ENCODE measurements around the gene GPATCH4. TPM values are rescaled to one million over a fixed set of nuclear protein-coding genes. Genes with fewer than 3 reads are reported as not detected.
A peak's percentile ranks its signal among the peaks of the same experiment; 100 is the strongest.

The GPATCH4 gene
- total RNA-seq, 2 experiments from 2014 or later = 35.3 to 36.3 TPM

DNA sequence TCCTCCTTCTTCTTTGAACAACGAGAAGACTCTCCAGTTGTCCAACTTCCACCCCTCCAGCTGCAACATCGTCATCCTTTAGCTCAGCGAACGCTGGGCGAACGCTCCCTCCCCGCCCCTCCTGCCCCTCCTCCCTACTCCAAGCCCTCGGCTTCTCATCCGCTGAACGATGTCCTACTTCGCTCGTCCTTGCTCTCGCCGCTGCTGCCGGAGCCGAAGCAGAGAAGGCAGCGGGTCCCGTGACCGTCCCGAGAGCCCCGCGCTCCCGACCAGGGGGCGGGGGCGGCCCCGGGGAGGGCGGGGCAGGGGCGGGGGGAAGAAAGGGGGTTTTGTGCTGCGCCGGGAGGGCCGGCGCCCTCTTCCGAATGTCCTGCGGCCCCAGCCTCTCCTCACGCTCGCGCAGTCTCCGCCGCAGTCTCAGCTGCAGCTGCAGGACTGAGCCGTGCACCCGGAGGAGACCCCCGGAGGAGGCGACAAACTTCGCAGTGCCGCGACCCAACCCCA is 40.5 kb upstream of the GPATCH4 start, which contains the start of gene BCAN:
Gene BCAN (plus strand): TSS at position 357 of the 504 bp plus-strand sequence. CDS start 3,938 bp downstream, outside the sequence.
- Mint-ChIP-seq H3K4me1 (ENCODE audit: low read depth) (peaks cover 28% of the 10 kb centered on the region), H3K27me3 (peaks cover 85% of the 10 kb centered on the region), H3K36me3 (ENCODE audit: low read depth) (no peaks in the 10 kb centered on the region), H3K27ac (no peak within 1 kb of the TSS), H3K9me3 (no peaks in the 10 kb centered on the region), H3K4me3 (peak within 1 kb of the TSS; percentile 70)
- TF ChIP-seq, protein P1, sequence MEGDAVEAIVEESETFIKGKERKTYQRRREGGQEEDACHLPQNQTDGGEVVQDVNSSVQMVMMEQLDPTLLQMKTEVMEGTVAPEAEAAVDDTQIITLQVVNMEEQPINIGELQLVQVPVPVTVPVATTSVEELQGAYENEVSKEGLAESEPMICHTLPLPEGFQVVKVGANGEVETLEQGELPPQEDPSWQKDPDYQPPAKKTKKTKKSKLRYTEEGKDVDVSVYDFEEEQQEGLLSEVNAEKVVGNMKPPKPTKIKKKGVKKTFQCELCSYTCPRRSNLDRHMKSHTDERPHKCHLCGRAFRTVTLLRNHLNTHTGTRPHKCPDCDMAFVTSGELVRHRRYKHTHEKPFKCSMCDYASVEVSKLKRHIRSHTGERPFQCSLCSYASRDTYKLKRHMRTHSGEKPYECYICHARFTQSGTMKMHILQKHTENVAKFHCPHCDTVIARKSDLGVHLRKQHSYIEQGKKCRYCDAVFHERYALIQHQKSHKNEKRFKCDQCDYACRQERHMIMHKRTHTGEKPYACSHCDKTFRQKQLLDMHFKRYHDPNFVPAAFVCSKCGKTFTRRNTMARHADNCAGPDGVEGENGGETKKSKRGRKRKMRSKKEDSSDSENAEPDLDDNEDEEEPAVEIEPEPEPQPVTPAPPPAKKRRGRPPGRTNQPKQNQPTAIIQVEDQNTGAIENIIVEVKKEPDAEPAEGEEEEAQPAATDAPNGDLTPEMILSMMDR (IDR thresholded peaks at IDR 0.05) = no peak
- ATAC-seq (ENCODE audit: poor library complexity) = peak; percentile 33
- Histone ChIP-seq H3K9me3 (ENCODE audit: control insufficient read depth in 1 of 2, insufficient read depth in 1 of 2, low read length in 2 of 2) (peaks cover 0 to 16% of the 10 kb centered on the region in 2 experiments), H3K4me1 (ENCODE audit: insufficient read depth, low read length) (peaks cover 29% of the 10 kb centered on the region), H3K27me3 (ENCODE audit: control insufficient read depth in 1 of 2, insufficient read depth in 2 of 2, low read length in 2 of 2) (peaks cover 81 to 87% of the 10 kb centered on the region in 2 experiments), H3K27ac (ENCODE audit: low read depth in 1 of 2, low read length in 2 of 2) (no peak within 1 kb of the TSS), H3K4me3 (ENCODE audit: low read length) (peak within 1 kb of the TSS; percentile 19), H3K36me3 (ENCODE audit: insufficient read depth, low read length) (no peaks in the 10 kb centered on the region)
- ChIA-PET CTCF (interaction anchor here (0.7 to 1.1 kb wide), 3 partner anchors 14 to 84 kb away, joined by 3 read pairs; no protein-coding TSS in a partner anchor), POLR2A (interaction anchor here (0.7 to 1.0 kb wide), 2 partner anchors 18 to 301 kb away, joined by 3 read pairs; no protein-coding TSS in a partner anchor)
- intact Hi-C loops (cut with DNase I, micrococcal nuclease) = no loop called here
- peak in 4 of 14 experiments; percentile 12 to 51 (median 44) for DNase-seq

DNA sequence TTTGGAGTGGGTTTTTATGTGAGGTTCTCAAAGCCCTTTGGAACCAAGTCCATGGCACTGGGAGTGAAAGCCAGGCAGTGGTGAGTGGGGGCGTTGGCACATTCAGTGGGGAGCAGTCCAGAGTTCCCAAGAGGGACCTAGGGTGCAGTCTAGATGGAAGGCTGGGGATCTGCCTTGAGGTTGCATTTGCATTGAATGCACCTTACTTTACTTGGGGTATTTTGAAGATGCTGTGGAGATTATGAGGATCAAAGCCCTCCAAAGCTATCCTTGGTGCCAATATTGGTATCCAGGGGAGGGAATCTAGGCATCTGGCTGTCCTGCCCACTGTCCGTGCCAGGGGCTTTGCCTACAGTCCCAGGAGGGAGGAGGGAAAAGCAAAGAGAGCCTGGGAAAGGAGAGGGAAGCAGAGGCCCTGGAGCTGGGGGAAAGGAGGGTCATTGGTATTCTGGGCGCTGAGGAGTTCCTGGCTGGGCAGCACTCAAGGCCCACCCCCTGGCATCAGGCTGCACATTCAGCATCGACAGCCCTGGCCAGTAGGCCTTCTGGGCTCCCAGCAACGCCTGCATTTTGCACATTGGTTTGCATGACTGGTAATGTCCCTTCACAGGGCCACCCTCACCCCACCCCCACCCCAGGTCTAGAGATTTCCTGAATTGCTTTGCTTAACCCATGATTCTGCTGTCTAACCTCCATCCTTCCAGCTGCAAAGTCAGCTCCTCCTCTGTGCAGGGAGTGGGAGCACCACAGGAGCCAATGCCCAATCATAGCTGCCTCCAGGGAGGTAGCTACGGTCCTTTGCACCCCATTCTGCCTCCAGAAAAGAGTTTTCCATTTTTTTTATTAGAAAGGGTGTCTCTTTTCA is 39.8 kb upstream of the GPATCH4 start:
- ChIA-PET CTCF (interaction anchor here (0.7 to 1.1 kb wide), 3 partner anchors 14 to 85 kb away, joined by 3 read pairs; no protein-coding TSS in a partner anchor), POLR2A (interaction anchor here (0.7 to 1.0 kb wide), 2 partner anchors 17 to 302 kb away, joined by 3 read pairs; no protein-coding TSS in a partner anchor)
- Histone ChIP-seq H3K4me3 (ENCODE audit: low read length) (peak overlapping the region; percentile 19), H3K27me3 (ENCODE audit: control insufficient read depth in 1 of 2, insufficient read depth in 2 of 2, low read length in 2 of 2) (peaks cover 76 to 84% of the 10 kb centered on the region in 2 experiments), H3K36me3 (ENCODE audit: insufficient read depth, low read length) (no peaks in the 10 kb centered on the region), H3K9me3 (ENCODE audit: control insufficient read depth in 1 of 2, insufficient read depth in 1 of 2, low read length in 2 of 2) (peaks cover 0 to 12% of the 10 kb centered on the region in 2 experiments), H3K4me1 (ENCODE audit: insufficient read depth, low read length) (peaks cover 29% of the 10 kb centered on the region), H3K27ac (ENCODE audit: low read depth in 1 of 2, low read length in 2 of 2) (no peak overlapping the region)
- Mint-ChIP-seq H3K4me3 (peak overlapping the region; percentile 11), H3K4me1 (ENCODE audit: low read depth) (peaks cover 28% of the 10 kb centered on the region), H3K36me3 (ENCODE audit: low read depth) (no peaks in the 10 kb centered on the region), H3K9me3 (no peaks in the 10 kb centered on the region), H3K27ac (no peak overlapping the region), H3K27me3 (peaks cover 88% of the 10 kb centered on the region)
- ATAC-seq (ENCODE audit: poor library complexity) (no peak), DNase-seq (no peak)
- TF ChIP-seq, protein P1 (IDR thresholded peaks at IDR 0.05) = no peak
- intact Hi-C loops (cut with DNase I, micrococcal nuclease) = no loop called here

DNA sequence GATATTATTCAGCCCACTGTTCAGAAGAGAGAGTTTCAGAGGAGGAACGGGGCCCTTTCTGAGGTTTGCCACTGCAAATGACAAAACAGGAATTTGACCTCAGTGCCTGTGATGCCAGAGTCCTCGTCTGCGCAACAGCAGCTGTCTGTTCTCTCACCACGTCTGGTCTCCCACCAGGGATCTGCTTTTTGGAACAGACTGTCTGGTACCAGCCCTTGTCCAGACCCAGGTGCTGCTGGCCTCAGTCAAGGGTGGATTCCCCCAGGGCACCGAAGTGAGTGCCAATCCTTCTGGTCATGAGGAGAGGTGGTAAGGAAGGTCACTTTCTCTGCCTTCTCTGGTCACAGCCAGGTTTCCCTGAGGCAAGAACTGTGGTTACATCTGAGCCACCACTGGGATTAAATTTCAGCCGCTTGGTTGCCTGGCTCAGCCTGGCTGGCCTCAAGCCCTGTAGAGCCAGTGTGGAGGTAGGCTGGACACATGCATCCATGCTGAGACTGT is 38.4 kb upstream of the GPATCH4 start:
- no peaks in the 10 kb centered on the region for H3K9me3 Mint-ChIP-seq
- CTCF ChIA-PET = no interaction called here
- H3K27ac Mint-ChIP-seq = no peak overlapping the region
- DNase-seq (no peak), ATAC-seq (ENCODE audit: poor library complexity) (no peak)
- Histone ChIP-seq H3K4me1 (ENCODE audit: insufficient read depth, low read length) (peaks cover 29% of the 10 kb centered on the region), H3K4me3 (ENCODE audit: low read length) (no peak overlapping the region), H3K36me3 (ENCODE audit: insufficient read depth, low read length) (no peaks in the 10 kb centered on the region), H3K27me3 (ENCODE audit: control insufficient read depth in 1 of 2, insufficient read depth in 2 of 2, low read length in 2 of 2) (peaks cover 72 to 81% of the 10 kb centered on the region in 2 experiments), H3K9me3 (ENCODE audit: control insufficient read depth in 1 of 2, insufficient read depth in 1 of 2, low read length in 2 of 2) (peaks cover 0 to 9% of the 10 kb centered on the region in 2 experiments), H3K27ac (ENCODE audit: low read depth in 1 of 2, low read length in 2 of 2) (no peak overlapping the region)
- TF ChIP-seq, protein P1 (IDR thresholded peaks at IDR 0.05) = no peak
- POLR2A ChIA-PET = no interaction called here
- peaks cover 86% of the 10 kb centered on the region for H3K27me3 Mint-ChIP-seq
- H3K4me3 Mint-ChIP-seq = no peak overlapping the region
- intact Hi-C loops (cut with DNase I, micrococcal nuclease) = no loop called here
- no peaks in the 10 kb centered on the region for H3K36me3 Mint-ChIP-seq (ENCODE audit: low read depth)
- H3K4me1 Mint-ChIP-seq (ENCODE audit: low read depth) = peaks cover 28% of the 10 kb centered on the region
